ENCODE data around the gene VAC14. TPM values are rescaled to one million over a fixed set of nuclear protein-coding genes. Genes with fewer than 3 reads are reported as not detected.

Gene VAC14
- total RNA-seq, 2 donors from 2014 or later: 22.1 to 26.5 TPM

- peaks cover 40% of the 10 kb centered on the region for H3K36me3 ChIP-seq
- TF ChIP-seq, protein P1, sequence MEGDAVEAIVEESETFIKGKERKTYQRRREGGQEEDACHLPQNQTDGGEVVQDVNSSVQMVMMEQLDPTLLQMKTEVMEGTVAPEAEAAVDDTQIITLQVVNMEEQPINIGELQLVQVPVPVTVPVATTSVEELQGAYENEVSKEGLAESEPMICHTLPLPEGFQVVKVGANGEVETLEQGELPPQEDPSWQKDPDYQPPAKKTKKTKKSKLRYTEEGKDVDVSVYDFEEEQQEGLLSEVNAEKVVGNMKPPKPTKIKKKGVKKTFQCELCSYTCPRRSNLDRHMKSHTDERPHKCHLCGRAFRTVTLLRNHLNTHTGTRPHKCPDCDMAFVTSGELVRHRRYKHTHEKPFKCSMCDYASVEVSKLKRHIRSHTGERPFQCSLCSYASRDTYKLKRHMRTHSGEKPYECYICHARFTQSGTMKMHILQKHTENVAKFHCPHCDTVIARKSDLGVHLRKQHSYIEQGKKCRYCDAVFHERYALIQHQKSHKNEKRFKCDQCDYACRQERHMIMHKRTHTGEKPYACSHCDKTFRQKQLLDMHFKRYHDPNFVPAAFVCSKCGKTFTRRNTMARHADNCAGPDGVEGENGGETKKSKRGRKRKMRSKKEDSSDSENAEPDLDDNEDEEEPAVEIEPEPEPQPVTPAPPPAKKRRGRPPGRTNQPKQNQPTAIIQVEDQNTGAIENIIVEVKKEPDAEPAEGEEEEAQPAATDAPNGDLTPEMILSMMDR (IDR thresholded peaks at IDR 0.05): no peak
- DNase-seq (ENCODE audit: low spot score): no peak
- peak overlapping the region; percentile 40 to 82 for H3K27ac ChIP-seq
- no peaks in the 10 kb centered on the region for H3K27me3 ChIP-seq
- H3K4me1 ChIP-seq: peaks cover 0 to 52% of the 10 kb centered on the region in 2 donors
- H3K9me3 ChIP-seq: no peaks in the 10 kb centered on the region
- no peak overlapping the region for H3K4me3 ChIP-seq
Measured at GRCh38 chr16:70680495-70681381, 120.2 kb downstream of the VAC14 start.

DNA sequence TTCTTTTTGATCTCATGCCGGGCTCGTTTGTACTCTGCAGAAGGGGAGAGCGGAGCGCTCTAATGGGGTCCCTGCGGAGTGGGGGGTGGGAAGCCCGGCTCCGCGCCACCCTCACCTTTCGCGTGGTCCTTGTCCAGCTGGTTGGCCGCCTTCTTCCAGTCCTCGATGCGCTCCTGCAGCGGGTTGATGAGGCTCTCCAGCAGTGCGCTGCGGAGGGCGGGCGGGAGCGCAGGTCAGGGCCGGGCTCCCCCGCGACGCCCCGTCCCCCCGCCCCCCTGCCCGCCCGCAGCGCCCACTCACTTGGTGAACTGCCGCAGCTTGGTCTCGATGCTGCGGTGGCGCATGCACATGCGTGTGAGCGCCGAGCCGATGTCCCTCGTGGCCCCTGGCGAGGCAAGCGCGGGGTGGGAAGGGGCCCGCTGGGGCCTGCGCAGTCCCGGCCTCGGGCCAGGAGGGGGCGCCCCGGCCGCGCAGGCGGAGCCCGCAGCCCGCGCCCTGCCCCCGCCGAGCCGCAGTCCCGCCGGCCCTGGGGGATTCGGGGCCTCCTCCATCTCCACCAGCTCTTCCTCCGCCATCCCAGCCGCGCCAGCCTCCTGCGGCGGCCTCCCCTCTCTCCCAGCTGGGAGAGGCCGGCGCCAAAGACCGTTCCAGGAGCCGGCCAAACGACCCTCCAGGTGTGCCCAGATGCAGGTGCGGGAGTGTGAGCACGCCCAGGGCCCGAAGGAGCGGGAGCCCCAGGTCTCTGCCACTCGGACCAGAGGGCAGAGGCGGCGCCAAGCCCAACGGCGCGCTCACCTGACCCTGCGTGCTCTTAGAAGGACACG is 121.1 kb downstream of the VAC14 start:
- H3K4me1 ChIP-seq: peaks cover 0 to 49% of the 10 kb centered on the region in 2 donors
- H3K36me3 ChIP-seq: peaks cover 49% of the 10 kb centered on the region
- no peaks in the 10 kb centered on the region for H3K27me3 ChIP-seq
- no peaks in the 10 kb centered on the region for H3K9me3 ChIP-seq
- TF ChIP-seq, protein P1 (IDR thresholded peaks at IDR 0.05): peak; percentile 75
- H3K27ac ChIP-seq: peak overlapping the region in 1 of 2 donors; percentile 82
- DNase-seq (ENCODE audit: low spot score): no peak
- H3K4me3 ChIP-seq: no peak overlapping the region

GRCh38 chr16:70678898-70679670 is 121.9 kb downstream of the VAC14 start:
- H3K9me3 ChIP-seq: no peaks in the 10 kb centered on the region
- peaks cover 57% of the 10 kb centered on the region for H3K36me3 ChIP-seq
- no peak overlapping the region for H3K27ac ChIP-seq
- no peak for DNase-seq (ENCODE audit: low spot score)
- H3K27me3 ChIP-seq: no peaks in the 10 kb centered on the region
- H3K4me3 ChIP-seq: no peak overlapping the region
- TF ChIP-seq, protein P1 (IDR thresholded peaks at IDR 0.05): no peak
- H3K4me1 ChIP-seq: peaks cover 0 to 41% of the 10 kb centered on the region in 2 donors

DNA sequence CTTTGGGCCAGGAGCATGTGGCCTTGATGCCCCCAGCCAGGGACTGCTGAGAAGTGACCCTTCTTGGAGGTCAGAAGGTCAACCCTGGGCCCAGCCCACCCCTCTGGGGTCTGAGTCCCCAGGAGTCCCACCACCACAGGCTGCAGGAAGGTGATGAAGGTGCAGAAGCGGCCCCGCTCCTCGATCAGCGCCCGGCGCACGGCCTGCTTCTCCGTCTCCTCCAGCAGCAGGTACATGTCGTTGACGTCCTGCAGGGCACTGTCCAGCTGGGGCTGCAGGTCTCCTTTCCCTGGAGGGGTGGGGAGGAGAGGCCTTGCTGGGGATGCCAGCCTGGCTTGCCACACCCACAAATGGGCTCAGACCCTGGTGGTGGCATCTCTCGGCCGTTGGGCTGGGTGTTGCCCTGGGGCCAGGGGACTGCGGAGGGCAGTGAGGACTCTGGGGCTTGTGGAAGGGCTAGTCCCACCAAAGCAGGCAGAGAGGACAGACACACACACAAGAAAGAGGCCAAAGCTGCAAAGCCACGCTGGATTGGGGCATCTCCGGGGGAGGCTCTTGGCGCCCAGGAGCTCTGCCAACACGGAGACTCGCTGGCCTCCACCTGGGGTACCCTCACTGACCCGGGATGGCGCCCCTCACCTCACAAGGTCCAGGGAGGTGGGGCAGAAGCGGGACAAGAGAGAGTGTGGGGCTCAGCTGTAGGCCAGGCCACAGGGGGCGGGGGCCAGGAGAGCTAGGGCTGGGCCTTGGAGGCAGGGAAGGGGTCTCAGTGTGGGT is 122.6 kb downstream of the VAC14 start:
- Histone ChIP-seq H3K27me3 (no peaks in the 10 kb centered on the region), H3K36me3 (peaks cover 62% of the 10 kb centered on the region), H3K4me1 (peaks cover 0 to 33% of the 10 kb centered on the region in 2 donors), H3K27ac (no peak overlapping the region), H3K4me3 (no peak overlapping the region), H3K9me3 (no peaks in the 10 kb centered on the region)
- no peak for DNase-seq (ENCODE audit: low spot score)
- TF ChIP-seq, protein P1 (IDR thresholded peaks at IDR 0.05): no peak

Data from right atrium auricular region (tissue), 2 donors.